Regular cardiac myocyte (primary cell): ENCODE results near the gene OR4N5. TPM values are rescaled to one million over a fixed set of nuclear protein-coding genes. Genes with fewer than 3 reads are reported as not detected.

Experiments
- total RNA-seq: library from RNA; depleted of rRNA; stranded (reverse); fragments of >200 nt; gene quantifications from 2 replicates; pipeline ENCODE4 v1.2.3, GENCODE V29; 2014

OR4N5 gene, protein sequence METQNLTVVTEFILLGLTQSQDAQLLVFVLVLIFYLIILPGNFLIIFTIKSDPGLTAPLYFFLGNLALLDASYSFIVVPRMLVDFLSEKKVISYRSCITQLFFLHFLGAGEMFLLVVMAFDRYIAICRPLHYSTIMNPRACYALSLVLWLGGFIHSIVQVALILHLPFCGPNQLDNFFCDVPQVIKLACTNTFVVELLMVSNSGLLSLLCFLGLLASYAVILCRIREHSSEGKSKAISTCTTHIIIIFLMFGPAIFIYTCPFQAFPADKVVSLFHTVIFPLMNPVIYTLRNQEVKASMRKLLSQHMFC
- total RNA-seq: not detected in 2 replicates

GRCh38 chr14:20138520-20138919 lies at the start of gene OR4N5:
Gene OR4N5, plus strand, starts transcription at chr14:20138820. Its CDS starts 4,916 bp downstream, at chr14:20143736.

DNA sequence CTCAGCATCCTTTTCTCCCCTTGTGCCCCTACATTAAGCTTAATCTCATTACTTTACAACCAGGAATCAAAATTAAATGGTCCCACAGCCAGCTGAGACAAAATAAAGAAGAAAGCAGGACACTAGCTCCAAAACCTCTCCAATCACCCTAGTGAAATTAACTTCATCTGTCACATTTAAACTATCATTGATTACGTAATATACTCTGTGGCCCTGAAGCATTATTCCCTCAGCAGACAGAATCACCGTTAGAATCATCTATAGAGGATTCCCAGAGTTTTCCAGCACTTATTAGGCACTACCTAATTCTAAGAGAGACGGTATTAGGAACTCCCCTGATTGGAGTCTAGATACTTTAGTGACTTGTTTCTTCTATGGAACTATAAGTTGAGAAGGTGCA lies 28.2 kb upstream of the OR4N5 start, which contains the start of gene OR4K17:
TSS of gene OR4K17 (plus strand) at position 302 of the 400 bp plus-strand sequence. CDS start 6,761 bp downstream, outside the sequence.

DNA sequence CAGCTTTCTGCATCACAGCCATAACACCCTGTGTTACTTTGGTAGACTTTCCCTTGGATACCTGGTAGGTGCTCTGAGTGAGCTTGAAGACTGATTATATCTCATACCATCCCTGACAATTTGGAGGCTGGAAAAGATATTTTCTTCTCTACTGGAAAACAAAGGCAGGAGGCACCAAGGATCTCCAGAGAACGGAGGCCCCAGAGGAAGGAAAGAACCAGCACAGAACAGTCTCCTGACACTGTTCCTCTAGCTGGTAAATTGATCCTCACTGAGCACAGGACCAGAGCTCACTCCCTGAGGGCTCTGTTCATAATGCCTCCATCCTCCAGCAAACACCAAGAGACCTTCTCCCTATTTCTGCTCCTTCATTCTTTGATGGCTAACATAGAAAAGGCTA lies 52.0 kb downstream of the OR4N5 start, which contains the start of gene OR11G2:
TSS of gene OR11G2 (plus strand) at position 301 of the 400 bp plus-strand sequence. CDS start 6,542 bp downstream, outside the sequence.

Other genes starting within 250 kb of the OR4N5 start
- gene OR4K5, start 218.2 kb upstream of the OR4N5 start, total RNA-seq: not detected in 2 replicates
- gene OR4K1, start 207.9 kb upstream of the OR4N5 start, total RNA-seq: not detected in 2 replicates
- gene OR4K15, start 163.2 kb upstream of the OR4N5 start, total RNA-seq: not detected in 2 replicates
- not detected in 2 replicates for gene OR4Q2, start 136.7 kb upstream of the OR4N5 start, total RNA-seq
- not detected in 2 replicates for gene OR4K14, start 119.5 kb upstream of the OR4N5 start, total RNA-seq
- not detected in 2 replicates for gene OR4K13, start 102.8 kb upstream of the OR4N5 start, total RNA-seq
- not detected in 2 replicates for gene OR4L1, start 78.8 kb upstream of the OR4N5 start, total RNA-seq
- gene OR4K17, start 28.1 kb upstream of the OR4N5 start, total RNA-seq: not detected in 2 replicates
- gene OR11G2, start 52.1 kb downstream of the OR4N5 start, total RNA-seq: not detected in 2 replicates
- not detected in 2 replicates for gene OR11H6, start 84.9 kb downstream of the OR4N5 start, total RNA-seq
- gene OR11H7, start 90.2 kb downstream of the OR4N5 start, total RNA-seq: not detected in 2 replicates
- gene OR11H4, start 100.5 kb downstream of the OR4N5 start, total RNA-seq: not detected in 2 replicates
- gene TTC5, start 167.1 kb downstream of the OR4N5 start, total RNA-seq: 19.4 and 25.3 TPM in 2 replicates
- 27.6 and 60.9 TPM in 2 replicates for gene CCNB1IP1, start 194.5 kb downstream of the OR4N5 start, total RNA-seq
- 5.9 and 15.9 TPM in 2 replicates for gene PARP2, start 204.8 kb downstream of the OR4N5 start, total RNA-seq